Tibial nerve (tissue), 4 donors: ENCODE results near the gene MAP4K2.

Source experiments
- CTCF ChIP-seq, 5 experiments: fragments of 200-600 bp in 3 of 5; fragments of 450-650 bp in 2 of 5; sonication (generic) in 3 of 5; IDR thresholded peaks; one replicate each; pipeline ENCODE4 v1.5.1; 2016 to 2019; ENCODE audit warnings: antibody characterized with exemption in 5 of 5, mild to moderate bottlenecking in 3 of 5, moderate library complexity in 2 of 5
- EP300 ChIP-seq, 2 donors: sonication (generic); formaldehyde crosslinking; IDR thresholded peaks; one replicate each; pipeline ENCODE4 v1.6.1; 2017; ENCODE audit warnings: antibody characterized with exemption in 2 of 2, mild to moderate bottlenecking in 1 of 2
- POLR2A ChIP-seq, 2 donors: fragments of 450-650 bp; IDR thresholded peaks; one replicate each; pipeline ENCODE4 v1.6.1; 2017; ENCODE audit warnings: antibody characterized with exemption in 2 of 2, mild to moderate bottlenecking in 2 of 2, moderate library complexity in 2 of 2

GRCh38 chr11:64778473-64779298, 24.3 kb downstream of the MAP4K2 start, which contains the start of gene SF1:
- TF ChIP-seq CTCF (IDR thresholded peaks at IDR 0.05) (peak in 4 of 5 experiments; percentile 12 to 38 (median 31)), POLR2A (IDR thresholded peaks at IDR 0.05) (peak; percentile 85 to 96), EP300 (IDR thresholded peaks at IDR 0.05) (peak; percentile 90 to 99)
